Measurements from ENCODE around the gene NRXN2.

Gene NRXN2

DNA sequence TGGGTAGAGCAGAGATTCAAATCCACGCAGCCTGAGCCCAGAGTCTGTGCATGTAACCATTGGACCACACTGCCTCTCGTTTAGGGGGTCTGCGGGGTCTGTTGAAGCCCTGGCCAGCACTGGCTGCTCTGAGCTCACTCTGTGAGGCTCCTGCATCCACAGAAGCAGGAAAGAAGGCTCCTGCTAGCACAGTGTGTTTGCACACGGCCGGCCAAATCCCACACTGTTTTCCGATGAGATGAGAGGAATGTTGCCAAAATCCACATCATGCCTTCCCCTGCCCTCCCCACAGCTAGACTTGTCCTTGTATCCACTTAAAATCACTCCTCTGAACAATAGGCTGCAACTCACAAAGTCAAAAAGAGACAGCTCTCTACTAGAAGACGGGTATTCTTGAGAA is 142.6 kb downstream of the NRXN2 start:
- H3K27ac ChIP-seq: no peak overlapping the region
- no peak for TF ChIP-seq ZFX (IDR thresholded peaks at IDR 0.05)
- TF ChIP-seq, protein P1, sequence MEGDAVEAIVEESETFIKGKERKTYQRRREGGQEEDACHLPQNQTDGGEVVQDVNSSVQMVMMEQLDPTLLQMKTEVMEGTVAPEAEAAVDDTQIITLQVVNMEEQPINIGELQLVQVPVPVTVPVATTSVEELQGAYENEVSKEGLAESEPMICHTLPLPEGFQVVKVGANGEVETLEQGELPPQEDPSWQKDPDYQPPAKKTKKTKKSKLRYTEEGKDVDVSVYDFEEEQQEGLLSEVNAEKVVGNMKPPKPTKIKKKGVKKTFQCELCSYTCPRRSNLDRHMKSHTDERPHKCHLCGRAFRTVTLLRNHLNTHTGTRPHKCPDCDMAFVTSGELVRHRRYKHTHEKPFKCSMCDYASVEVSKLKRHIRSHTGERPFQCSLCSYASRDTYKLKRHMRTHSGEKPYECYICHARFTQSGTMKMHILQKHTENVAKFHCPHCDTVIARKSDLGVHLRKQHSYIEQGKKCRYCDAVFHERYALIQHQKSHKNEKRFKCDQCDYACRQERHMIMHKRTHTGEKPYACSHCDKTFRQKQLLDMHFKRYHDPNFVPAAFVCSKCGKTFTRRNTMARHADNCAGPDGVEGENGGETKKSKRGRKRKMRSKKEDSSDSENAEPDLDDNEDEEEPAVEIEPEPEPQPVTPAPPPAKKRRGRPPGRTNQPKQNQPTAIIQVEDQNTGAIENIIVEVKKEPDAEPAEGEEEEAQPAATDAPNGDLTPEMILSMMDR (conservative IDR thresholded peaks at IDR 0.05): no peak

DNA sequence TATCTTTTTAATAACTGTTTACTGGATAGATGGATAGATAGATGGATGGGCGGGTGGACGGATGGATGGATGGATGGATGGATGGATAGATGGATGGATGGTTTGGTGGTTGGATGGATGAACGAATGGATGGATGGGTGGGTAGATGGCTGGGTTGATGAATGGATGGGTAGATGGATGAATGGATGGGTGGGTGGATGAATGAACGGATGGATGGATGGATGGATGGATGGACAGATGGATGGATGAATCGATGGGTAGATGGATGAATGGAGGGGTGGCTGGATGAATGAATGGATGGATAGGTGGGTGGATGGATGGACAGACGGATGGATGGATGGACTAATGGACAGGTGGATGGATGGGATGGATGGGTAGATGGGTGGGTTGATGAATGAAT is 145.8 kb downstream of the NRXN2 start:
- H3K27ac ChIP-seq: no peak overlapping the region
- TF ChIP-seq ZFX (IDR thresholded peaks at IDR 0.05): no peak
- TF ChIP-seq, protein P1 (conservative IDR thresholded peaks at IDR 0.05): no peak

DNA sequence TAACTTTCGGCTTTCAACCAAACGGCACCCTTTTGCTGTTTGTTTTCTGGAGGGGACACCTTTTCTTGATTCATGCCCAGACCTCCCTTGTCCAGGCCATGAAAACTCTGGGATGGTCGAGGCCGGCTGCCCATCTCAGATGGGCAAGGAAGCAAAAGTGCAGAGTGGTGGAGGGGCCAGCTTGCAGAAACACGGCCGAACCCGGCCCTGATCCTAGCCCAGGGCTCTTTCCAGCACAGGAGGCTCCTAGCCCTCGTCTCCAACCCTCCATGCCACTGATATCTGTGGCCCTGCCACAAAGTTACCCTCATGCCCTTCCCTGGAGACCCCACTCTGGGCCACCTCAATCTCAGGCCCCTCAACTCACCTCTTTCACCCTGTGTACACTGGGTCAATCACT is 150.9 kb downstream of the NRXN2 start:
- TF ChIP-seq, protein P1 (conservative IDR thresholded peaks at IDR 0.05): no peak
- no peak for TF ChIP-seq ZFX (IDR thresholded peaks at IDR 0.05)
- no peak overlapping the region for H3K27ac ChIP-seq

DNA sequence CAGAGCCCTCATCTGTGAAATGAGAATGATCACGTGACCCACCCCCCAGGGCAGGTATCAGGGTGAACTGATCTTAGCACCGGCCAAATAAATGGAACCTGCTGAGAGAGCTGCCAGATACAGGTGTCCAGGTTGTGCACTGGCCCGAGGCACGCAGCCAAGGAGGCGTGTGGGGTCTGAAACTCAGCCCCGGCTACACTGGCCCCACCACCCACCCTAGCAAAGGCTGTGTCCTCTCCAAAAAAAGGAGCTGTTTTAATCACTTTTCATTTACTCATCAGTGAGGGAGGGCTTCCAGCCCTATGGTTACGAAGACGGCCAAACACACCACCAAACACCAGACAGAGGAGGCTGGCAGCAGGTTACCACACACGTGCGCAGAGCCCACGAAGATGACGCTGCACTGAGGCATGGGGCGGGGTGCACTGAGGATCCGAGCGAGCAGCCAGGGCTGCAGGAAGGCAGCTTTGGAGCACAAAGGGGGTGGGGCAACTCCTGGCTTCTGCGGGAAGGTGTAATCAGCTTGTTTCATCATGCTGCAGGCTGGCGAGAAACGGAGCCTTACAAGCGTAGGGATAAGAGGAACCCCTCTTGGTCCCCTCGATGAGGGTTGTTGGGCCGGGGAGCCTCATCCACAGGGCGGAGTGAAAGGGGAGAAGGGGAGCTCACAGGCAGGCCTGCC is 151.4 kb downstream of the NRXN2 start:
- TF ChIP-seq ZFX (IDR thresholded peaks at IDR 0.05): no peak
- TF ChIP-seq, protein P1 (conservative IDR thresholded peaks at IDR 0.05): no peak
- H3K27ac ChIP-seq: no peak overlapping the region

DNA sequence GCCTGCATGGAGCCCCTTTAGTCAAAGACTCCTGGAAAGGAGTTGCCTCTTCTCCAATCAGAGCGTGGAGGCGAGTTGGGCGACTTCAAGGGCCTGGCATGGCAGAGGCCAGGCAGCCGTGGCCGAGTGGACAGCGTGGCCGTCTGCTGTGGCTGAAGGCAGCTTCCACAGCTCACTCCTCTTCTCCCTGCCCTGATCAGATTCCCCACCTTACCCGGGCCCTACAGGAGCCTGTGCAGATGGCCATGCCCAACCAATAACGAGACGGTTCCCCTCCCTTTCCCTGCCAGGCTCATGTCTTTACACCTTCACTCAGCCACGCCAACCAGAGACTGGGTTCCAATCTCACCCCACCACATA is 152.0 kb downstream of the NRXN2 start:
- H3K27ac ChIP-seq: no peak overlapping the region

DNA sequence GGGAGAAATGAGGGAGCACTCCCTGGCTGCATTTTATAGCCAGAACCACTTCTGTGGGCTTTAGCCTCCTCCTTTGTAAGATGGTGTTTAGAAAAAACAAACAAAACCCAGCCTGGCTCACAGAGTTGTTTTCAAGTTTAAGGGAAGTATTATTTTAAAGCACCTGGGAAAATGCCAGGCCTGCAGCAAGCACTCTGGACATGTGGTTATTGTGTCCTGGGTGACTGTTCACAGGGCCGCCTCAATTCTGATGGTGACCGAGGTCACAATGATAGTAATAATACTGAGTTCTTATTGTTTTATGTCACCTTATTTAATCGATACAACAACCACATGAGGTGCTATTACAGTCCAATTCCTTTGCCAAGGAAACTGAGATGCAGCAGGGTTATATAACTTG is 152.7 kb downstream of the NRXN2 start:
- TF ChIP-seq ZFX (IDR thresholded peaks at IDR 0.05): no peak
- TF ChIP-seq, protein P1 (conservative IDR thresholded peaks at IDR 0.05): no peak
- no peak overlapping the region for H3K27ac ChIP-seq

More for the DNA sequence above, 152.0 kb downstream of the NRXN2 start:
- TF ChIP-seq, protein P1 (conservative IDR thresholded peaks at IDR 0.05): no peak
- no peak for TF ChIP-seq ZFX (IDR thresholded peaks at IDR 0.05)

DNA sequence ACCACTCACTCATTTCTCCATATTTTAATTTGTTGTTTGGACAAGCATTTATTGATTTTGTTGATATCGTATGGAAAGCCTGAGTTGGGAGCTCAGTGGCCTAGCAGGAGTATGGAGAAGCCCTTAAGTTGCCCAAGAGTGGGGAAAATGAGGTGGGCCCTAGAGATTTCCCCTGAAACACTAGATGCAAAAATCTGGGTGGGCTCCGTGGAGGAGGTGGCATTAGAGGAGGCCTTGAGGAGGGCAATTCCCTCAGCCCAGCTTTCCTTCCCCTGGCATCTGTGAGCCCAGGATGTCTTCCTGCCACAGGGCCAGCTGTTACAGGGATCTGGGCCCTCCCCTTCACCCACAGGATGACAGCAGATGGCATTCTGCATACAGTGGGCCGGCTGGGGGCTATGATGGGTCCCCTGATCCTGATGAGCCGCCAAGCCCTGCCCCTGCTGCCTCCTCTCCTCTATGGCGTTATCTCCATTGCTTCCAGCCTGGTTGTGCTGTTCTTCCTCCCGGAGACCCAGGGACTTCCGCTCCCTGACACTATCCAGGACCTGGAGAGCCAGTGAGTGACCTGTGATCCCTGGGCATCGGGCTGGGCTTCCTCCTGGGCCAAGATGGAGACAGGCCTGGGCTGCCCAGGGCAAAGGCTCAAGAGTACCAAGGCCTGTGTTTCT is 153.6 kb downstream of the NRXN2 start:
- no peak overlapping the region for H3K27ac ChIP-seq
- TF ChIP-seq ZFX (IDR thresholded peaks at IDR 0.05): no peak
- TF ChIP-seq, protein P1 (conservative IDR thresholded peaks at IDR 0.05): no peak

Measured in C4-2B (cell line).